GM19035 (cell line): Measurements from ENCODE around the gene TMEM74B.
"Not testable (repeated sequence)": the region's sequence is repeated elsewhere in the genome, so short reads cannot be mapped to it uniquely, and the experiment has no call there.

ENCODE experiments used
- ATAC-seq: cut with Tn5 transposase; IDR thresholded peaks from one replicate; pipeline ENCODE4 v1.9.1; 2021; ENCODE audit not compliant: unreplicated experiment

The TMEM74B gene

DNA sequence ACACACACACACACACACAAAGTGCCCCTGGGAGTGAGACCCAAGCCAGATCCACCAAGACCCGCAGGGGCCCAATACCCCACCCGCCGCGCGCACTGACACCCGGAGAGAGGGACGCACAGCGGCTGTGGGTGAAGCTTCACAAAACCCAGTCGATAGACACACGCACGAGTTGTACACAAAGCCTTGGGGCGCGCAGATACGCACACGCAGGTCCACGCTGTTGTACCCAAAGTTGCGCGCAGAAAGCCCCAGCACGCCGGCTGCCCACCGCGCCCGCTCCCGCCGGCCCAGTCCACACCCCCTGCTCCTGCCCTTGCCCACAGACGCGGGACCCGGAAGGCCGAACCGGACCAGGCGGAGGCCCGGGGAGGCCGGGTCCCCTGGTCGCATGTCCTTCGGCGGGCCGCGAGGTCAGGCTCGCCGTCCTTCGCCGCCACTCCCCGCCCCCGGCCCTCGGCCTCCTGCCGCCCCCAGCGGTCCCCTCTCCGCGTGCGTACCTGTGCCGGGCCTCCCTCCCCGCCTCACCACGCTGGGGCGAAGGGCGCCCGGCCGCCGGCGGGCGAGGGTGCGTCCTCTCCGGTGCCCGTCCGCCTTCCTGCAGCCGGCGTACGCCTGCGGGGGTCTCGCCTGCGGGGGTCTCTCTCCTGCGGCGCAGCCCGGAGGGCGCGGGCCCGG is at the start of gene TMEM74B:
TMEM74B (minus strand) TSS at position 344 of the 678 bp plus-strand sequence. CDS start 1,180 bp downstream, outside the sequence.
- ATAC-seq = no peak

DNA sequence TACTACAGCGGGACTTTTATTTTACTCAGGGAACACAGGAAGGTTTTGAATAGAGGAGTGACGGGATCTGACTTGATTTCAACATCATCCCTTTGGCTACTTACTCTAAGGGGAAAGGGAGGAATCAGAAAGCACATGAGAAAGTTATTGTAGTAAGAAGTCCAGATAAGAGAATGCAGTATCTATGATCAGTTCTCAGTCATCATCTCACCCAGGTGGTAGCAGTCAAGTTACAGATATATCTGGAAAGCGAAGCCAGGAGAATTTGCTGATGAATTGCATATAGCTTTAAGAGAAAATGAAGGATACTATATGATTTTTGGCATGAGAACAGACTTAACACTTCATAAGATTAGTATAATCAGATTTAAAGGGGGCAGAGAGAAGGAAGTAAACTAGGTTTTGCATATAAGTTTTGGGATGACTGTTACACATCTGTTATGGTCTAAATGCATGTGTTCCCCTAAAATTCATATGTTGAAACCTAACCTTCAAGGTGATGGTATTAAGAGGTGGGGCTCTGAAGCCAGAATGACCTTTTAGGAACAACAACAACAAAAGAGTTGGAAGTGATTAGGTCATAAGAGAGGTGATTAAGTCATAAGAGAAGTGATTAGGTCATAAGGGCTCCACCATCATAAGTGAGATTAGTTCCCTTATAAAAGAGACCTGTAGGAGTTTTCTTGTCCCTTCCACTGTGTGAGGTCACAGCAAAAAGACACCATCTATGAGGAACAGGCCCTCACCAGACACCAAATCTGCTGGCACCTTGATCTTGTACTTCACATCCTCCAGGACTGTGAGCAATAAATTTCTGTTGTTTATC is 47.7 kb upstream of the TMEM74B start:
- ATAC-seq = no peak

DNA sequence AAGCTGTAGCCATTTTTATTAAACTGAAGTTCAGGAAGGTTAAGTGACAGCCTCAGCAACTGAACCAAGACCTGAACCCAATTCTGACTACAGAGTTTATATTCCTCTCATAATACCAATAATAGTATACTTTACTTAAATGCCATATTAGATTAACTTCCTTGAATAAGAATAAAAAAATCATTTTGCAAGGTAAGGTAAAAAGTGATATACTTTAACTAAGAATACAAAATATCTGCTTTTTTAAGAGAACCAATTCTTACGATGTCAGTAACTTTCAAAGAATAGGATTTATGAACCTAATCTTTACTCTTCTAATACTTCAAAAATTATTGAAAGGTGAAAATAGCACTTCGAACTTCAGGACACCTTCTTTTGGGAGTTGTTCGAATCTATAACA is 44.8 kb upstream of the TMEM74B start:
- no peak for ATAC-seq

DNA sequence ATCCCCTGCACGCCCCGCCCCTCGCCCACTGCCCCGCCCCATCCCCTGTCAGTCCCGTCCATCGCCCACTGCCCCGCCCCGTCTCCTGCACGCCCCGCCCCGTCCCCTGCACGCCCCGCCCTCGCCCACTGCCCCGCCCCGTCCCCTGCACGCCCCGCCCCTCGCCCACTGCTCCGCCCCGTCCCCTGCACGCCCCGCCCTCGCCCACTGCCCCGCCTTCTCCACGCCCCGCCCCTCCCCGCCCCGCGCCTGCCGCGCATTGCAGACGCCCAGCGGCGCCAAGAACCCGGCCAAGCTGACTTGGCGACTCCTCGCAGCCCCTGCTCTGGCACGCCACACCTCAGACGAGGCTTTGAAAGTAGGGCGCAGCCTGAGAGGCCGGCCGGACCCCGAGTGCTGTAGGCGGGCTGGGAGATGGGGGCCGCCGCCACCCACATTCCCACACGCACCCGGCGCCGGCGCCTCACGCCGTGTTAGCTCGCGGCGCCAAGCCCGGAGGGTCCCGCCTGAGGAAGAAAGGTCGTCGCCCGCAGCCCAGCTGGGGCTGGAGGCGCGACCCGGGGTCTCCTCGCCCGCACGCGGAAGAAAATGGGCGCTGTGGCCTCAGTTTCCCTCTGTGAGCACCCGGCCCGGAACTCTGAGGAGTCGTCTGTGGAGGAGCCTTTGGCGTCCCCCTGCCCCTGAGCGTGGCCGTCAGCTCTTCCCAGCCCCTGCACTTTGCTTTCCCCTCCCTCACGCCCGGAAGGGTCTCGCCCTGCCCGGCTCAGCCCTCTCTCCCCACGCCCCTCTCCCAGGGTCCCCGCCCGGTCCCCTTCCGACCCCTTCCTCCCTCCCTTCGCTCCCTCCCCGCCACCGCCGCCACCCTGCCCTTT is 41.2 kb upstream of the TMEM74B start, which contains the start of gene RAD21L1:
RAD21L1 (plus strand) TSS at position 262 of the 872 bp plus-strand sequence. CDS start 2,410 bp downstream, outside the sequence.
- no peak for ATAC-seq

DNA sequence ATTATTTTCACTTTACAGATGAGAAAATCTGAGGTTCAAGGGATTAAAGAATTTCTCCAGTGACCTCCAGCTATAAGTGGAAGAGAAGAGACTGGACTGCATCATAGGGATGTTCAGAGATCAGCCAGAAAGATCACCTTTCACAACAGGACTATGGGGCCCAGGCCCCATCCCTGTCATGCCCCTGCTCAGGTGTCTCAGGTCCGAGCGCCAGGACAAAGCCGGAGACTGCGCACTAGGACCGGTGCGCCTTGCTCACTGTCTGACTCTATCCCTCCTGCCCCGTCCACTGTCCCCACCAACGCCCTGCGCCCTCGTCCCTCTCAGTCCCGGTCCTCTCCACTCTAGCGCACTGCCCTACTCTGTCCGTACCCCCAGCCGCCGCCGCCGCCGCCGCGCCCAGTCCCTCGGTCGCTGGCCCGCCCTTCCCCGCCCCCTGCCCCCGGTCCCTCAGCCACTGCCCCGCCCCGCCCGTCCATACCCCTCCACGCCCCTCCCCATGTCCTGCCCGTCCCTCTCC is 40.5 kb upstream of the TMEM74B start:
- no peak for ATAC-seq

DNA sequence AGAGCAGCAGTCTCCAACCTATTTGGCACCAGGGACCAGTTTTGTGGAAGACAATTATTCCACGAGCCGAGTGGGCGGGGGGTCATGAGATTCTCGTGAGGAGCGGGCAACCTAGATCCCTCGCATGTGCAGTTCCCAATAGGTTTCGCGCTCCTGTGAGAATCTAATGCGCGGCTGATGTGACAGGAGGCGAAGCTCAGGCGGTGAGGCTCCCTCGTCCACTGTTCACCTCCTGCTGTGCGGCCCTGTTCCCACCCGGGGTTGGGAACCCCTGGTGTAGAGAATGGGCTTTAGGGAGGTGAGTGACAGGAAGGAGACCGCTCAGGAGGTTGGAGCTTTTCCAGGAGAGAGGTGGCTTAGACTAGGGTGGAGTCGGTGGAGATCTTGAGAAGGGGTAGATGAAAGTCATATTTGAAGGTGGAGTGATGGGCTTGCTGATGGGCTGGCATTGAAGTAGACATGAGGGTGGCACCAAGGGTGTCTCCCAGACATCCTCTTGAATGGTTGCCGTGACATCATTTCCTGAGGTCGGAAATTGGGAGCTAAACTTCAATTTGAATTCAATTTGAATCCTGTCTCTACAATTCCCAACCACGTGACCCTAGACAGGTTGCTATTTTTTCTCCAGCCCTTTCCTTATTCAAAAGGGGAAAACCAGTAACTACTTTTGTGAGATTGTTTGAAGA is 39.6 kb upstream of the TMEM74B start:
- ATAC-seq = no peak

DNA sequence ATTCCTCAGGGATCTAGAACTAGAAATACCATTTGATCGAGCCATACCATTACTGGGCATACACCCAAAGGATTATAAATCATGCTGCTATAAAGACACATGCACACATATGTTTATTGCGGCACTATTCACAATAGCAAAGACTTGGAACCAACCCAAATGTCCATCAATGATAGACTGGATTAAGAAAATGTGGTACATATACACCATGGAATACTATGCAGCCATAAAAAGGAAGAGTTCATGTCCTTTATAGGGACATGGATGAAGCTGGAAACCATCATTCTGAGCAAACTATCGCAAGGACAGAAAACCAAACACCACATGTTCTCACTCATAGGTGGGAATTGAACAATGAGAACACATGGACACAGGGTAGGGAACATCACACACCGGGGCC is 38.0 kb upstream of the TMEM74B start:
- ATAC-seq = not testable (repeated sequence)

DNA sequence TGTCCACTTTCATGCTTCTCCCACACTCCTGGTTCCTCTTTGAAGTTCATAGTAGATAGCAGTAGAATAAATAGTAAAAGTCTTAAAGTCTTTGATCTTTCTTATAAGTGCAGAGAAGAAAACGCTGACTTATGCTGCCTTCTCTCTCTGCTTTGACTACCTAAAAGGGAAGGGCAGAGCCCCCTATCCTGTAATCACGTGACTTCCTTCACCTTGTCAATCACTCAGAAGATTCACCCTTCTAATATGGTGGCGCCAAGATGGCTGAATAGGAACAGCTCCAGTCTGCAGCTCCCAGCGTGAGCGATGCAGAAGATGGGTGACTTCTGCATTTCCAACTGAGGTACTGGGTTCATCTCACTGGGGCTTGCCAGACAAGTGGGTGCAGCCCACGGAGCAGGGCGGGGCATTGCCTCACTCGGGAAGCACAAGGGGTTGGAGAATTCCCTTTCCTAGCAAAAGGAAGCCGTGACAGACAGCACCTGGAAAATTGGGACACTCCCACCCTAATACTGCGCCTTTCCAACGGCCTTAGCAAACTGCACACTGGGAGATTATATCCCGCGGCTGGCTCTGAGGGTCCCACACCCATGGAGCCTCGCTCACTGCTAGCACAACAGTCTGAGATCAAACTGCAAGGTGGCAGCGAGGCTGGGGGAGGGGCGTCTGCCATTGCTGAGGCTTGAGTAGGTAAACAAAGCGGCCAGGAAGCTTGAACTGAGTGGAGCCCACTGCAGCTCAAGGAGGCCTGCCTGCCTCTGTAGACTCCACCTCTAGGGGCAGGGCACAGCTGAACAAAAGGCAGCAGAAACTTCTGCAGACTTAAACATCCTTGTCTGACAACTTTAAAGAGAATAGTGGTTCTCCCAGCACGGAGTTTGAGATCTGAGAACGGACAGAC is 32.0 kb upstream of the TMEM74B start:
- ATAC-seq = not testable (repeated sequence)

DNA sequence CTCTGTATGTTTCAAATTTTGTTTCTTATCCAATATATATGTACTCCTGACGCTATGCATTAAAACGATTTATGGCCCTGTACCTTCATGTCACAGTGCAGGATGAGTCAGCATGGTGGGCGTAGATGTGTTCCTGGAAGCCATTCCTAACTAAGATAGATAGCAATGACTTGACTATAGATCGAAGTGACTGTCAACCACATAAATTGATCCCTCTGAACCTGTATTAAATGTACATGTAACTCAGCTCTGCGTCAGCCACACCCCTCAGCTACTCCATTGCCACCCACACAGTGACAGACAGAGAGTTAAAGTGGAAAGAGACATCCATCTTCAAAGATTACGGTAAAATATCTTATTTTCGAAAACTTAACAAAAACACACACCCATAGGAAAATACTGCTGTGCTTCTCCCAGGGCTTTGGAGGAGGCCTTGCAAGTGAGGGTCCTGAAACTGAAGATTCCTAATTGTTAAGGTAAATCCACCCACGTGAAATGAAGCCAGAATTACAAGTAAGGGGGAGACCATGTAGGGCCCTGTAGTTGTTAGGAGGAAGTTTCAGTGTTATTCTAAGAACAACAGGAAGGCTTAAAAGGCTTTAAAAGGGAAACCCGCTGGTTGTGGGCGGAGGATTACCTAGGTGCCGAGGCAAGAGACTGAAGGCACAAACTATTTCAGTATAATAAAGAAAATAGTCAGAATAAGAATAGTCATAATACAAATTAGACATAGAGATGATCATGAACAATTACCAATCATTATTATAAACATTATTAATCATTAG is 30.8 kb upstream of the TMEM74B start:
- no peak for ATAC-seq

DNA sequence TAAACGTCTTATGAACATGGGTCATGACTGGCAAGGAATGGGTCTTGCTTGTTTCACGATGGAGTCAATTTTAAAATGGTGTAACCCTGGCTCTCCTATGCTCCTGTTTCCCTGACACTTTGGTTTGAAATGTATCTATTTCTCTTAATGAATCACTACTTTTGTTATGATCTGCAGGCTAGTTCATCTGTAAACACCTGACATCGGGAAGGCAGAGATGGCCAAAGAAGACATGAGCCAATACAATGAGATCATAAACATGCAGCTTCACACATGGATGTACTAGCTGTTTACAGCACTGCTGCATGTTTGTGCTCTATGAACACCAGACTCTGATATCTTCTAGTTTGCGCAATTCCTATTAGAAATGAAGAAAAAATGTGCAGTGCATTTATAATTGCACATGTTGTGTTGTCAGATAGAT is 30.1 kb upstream of the TMEM74B start:
- ATAC-seq = no peak

DNA sequence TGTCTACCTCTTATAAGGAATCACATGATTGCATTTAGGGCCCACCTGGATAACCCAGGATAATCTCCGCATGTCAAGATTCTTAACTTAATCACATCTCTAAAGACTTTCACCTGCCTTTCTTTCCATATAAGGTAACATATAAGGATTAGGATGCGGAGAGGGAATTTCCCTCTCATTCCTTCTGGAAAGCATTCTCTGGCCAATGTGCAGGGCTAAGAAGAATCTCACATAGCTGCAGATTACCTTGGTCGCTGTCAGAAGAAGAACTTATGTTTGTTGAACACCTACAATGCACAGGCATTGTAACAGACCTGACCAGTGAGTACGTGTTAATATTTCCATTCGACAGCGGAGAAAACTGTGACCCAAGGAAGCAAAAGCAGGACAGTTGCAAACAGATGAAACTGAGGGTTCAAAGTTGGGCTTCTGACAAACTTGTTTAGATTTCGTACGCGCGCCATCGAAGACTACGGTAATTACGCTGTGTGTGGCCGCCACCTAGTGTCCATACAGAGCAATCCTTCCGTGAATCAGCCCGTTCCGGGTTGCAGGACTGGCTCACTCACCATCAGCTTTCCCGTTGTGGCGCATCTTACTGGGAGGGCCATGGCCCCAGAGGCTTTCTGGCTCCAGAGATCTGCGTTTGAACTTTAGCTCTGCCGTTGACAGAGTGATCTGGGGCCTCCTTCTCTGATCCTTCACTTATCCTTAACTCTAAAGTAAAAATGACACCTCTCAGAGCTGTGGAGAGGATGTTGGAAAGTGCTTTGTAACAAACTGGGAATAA is 28.0 kb upstream of the TMEM74B start:
- ATAC-seq = no peak

DNA sequence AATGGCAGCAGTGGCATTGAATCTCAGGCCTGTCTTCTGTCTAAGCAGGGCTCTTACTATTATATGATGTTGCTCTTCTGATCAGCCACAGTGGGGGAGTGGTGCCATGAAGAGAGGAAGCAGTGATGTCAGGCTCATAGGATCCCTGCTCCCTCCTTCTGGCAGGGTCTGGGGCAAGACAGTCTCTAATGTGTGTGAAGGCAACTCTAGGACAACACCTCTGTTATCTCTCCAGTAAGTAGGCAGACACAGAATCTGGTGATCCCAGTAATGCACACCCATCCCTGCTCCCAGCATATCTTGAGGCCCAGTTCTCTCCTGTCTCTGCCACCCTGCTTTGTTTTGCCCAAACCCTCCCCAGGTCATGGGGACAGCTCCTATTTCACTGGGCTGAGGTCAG is 27.2 kb upstream of the TMEM74B start:
- ATAC-seq = no peak

DNA sequence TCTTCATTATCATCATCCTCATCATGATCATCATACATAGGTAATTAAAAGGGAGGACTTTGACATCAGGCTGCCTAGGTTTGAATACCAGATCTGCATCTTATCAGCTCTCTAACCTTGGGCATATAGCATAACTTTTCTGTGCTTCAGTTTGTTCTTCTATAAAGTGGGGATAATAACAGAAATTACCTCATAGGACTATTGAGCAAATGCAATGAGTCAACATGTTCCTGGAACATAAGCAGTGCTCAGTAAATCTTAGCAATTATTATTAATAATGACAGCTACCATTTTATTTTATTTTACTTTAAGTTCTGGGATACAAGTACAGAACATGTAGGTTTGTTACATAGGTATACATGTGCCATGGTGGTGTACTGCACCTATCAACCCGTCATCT is 25.7 kb upstream of the TMEM74B start:
- no peak for ATAC-seq

DNA sequence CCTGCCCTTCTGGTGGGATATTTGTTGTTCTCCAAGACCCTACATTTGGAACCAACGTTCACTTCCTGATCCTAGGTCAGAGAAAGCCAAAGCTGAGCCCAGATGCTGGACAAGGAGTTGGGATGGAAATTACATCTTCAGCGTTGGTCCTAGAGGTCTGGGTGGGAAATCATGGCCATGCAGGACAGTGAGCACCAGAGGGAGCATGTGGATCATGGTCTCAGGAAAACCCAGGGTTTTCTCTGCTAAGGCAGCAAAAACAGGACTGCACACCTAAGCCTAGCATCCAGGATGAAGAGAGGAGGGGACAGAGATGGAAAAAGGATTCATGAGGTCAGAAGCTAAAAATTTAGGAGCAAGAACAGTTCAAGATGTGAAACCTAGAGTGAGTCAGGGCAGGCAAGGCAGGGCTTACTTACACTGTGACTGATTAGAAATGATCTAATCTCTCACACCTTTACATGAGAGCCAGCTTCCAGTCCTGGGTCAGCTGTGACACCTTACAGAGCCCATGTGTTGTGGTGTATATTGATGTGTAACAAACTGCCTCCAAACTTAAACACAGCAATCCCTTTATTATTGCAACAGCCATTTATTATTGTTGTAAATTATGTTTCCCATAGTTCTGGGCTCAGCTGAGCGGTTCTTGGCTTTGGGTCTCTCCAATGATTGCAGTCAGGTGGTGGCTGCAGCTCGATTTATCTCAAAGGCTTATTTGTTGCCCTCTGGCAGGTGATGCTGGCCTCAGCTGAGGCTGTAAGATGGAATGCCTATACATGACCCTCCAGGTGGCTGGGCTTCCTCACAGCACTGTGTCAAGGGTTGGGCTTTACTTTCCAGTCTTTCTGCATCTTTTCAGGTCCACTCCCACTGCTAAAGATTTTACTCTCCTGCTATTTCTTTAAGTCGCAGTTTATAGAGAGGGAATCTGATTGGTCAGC is 24.9 kb upstream of the TMEM74B start:
- ATAC-seq = no peak

DNA sequence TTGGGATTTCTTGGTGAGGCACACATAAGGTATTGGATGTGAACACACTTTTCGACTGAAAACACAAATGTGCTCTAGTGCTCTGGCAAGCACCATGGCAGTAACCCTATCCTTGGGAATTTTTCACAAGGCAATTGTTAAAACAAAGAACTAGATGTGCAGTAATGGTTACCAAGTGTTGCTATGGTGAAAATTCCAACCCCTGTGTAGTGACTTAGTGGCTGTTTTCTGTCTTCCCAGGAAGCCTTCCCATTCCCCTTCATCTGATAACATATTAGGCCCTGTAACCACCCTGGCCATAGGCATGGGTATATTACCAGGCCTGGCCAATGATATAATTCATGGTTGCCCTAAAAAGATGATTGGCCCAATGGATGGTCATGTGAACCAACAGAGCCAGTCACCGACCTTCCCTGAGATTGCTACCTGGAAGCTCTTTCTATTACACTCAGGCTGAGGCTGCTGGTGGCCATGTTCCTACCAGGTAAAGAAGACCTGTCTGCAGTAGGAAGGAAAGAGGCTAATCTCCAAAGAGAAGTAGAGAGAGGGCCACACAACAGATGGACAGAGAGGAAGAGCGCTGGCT is 22.6 kb upstream of the TMEM74B start:
- no peak for ATAC-seq

DNA sequence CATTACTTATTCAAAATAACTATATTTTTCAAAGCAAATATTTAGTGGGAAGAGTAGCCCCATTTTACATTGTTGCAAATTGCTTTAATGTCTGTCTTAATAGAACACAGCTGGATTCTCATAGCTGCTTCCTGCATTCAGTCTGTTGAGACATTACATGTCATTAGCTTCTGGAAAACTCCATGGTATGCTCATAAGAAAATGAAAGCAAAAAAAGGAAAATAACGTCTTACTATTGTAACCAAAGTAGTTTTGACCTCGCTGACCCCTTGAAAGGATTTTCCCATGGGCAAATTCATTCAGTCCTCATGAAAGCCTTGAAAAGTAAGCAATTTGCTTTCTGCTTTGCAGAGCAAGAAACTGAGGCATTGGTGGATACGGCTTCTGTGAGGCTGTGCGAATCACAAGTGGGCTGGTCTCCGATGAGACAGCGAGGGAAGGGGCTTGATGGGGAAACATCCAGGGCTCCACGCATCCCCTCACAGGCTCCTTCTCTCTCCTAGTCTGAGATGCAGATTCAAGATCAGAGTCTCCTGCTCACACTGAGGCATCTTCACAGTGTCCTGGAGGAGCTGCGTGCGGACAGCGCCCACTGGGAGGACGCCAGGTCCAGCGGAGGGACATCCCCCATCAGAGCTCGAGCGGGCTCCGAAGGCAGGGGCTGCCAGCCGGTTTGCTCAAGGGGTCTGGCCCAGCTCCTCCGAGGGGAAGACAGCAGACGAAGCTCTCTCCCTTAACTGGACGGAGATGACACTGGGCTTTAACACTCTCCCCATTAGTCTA is 21.8 kb upstream of the TMEM74B start:
- ATAC-seq = no peak
